K562 (cell line): ENCODE data around the gene FHL1. TPM values are rescaled to one million over a fixed set of nuclear protein-coding genes. Genes with fewer than 3 reads are reported as not detected.

ENCODE experiments used
- ATAC-seq: fragments of 200-7000 bp; cut with Tn5 transposase; 3 replicates; pipeline ENCODE4 v1.9.1; 2020; ENCODE audit warnings: moderate library complexity
- BruUV-seq: library from RNA; stranded (reverse); fragments of 400-500 nt; replicated peaks from 2 replicates; lab custom pipeline; 2021; lab: Mats Ljungman, UMichigan
- CTCF ChIA-PET: fragments of 300-600 bp; formaldehyde crosslinking; extraction: SDS; loops from one replicate; lab custom pipeline; 2021; ENCODE audit warnings: low intra/inter-chr PET ratio; lab: Yijun Ruan, JAX
- POLR2A ChIA-PET: fragments of 300-600, 350-650 bp; sonication (Branson Sonifier 250); formaldehyde crosslinking; extraction: SDS; loops from one replicate; lab custom pipeline; 2021; ENCODE audit warnings: antibody characterized with exemption, inconsistent platforms; lab: Yijun Ruan, JAX
- DNase-seq, 4 experiments: peaks; one replicate each; pipeline versions ENCODE4 v3.0.0 to v3.0.0-alpha.2; 2011 to 2018; ENCODE audit warnings: low spot score in 3 of 4, mixed read lengths in 3 of 4; ENCODE audit errors: extremely low read depth in 1 of 4
- FAIRE-seq: peaks from 2 replicates; lab custom pipeline; 2011; peaks lifted over from hg19 to GRCh38; lab: Jason Lieb, UNC
- H2AFZ ChIP-seq: 2 replicates; pipeline ENCODE4 v1.6.0; 2011; ENCODE audit warnings: low read depth, low read length, control low read depth, inconsistent platforms
- H3K27ac ChIP-seq: fragments of 200-600 bp; 3 replicates; pipeline ENCODE4 v1.8.0; 2011; ENCODE audit warnings: low read depth, mild to moderate bottlenecking, control low read depth, inconsistent platforms, low read length, moderate library complexity, mixed read lengths; ENCODE audit errors: extremely low read depth
- H3K27me3 ChIP-seq, 2 experiments: fragments of 300-600 bp in 1 of 2; 2 replicates in 1 of 2; 3 replicates in 1 of 2; pipeline versions ENCODE4 v1.6.0 to v1.8.0; 2011; ENCODE audit warnings: inconsistent platforms in 2 of 2, low read length in 2 of 2, mild to moderate bottlenecking in 1 of 2, mixed read lengths in 1 of 2, moderate library complexity in 1 of 2; ENCODE audit not compliant: control insufficient read depth in 2 of 2, insufficient read depth in 2 of 2
- H3K36me3 ChIP-seq: fragments of 300-600 bp; 3 replicates; pipeline ENCODE4 v1.8.0; 2011; ENCODE audit warnings: mild to moderate bottlenecking, low read length, inconsistent platforms; ENCODE audit not compliant: control insufficient read depth, insufficient read depth
- H3K4me1 ChIP-seq, 2 experiments: fragments of 200-600 bp in 1 of 2; replicated peaks in 1 of 2; 2 replicates in 1 of 2; 3 replicates in 1 of 2; pipeline versions ENCODE4 v1.5.1 to v1.8.0; 2011; ENCODE audit warnings: inconsistent platforms in 2 of 2, low read length in 2 of 2, mild to moderate bottlenecking in 1 of 2, mixed read lengths in 1 of 2, moderate library complexity in 1 of 2; ENCODE audit not compliant: control insufficient read depth in 2 of 2, insufficient read depth in 2 of 2
- H3K4me2 ChIP-seq: 2 replicates; pipeline ENCODE4 v1.6.1; 2011; ENCODE audit warnings: low read length, control low read depth, inconsistent platforms, mixed read lengths; ENCODE audit not compliant: insufficient read depth
- H3K4me3 ChIP-seq: fragments of 200-600 bp; sonication (generic), shearing (Covaris generic); 2 replicates; pipeline ENCODE4 v1.5.1; 2016; ENCODE audit warnings: control low read depth, inconsistent platforms
- H3K79me2 ChIP-seq: fragments of 200-600 bp; 3 replicates; pipeline ENCODE4 v1.8.0; 2011; ENCODE audit warnings: low read length, inconsistent platforms; ENCODE audit not compliant: control insufficient read depth, insufficient read depth
- H3K9ac ChIP-seq, 2 experiments: 2 replicates each; pipeline versions ENCODE4 v1.6.0 to v1.6.1; 2011; ENCODE audit warnings: low read depth in 2 of 2, low read length in 2 of 2, control low read depth in 1 of 2, inconsistent platforms in 1 of 2, mild to moderate bottlenecking in 1 of 2, mixed read lengths in 1 of 2; ENCODE audit not compliant: insufficient read depth in 1 of 2
- H3K9me1 ChIP-seq: one replicate; pipeline ENCODE4 v1.6.0; 2011; ENCODE audit warnings: inconsistent platforms, mild to moderate bottlenecking, low read length, moderate library complexity; ENCODE audit not compliant: control insufficient read depth, insufficient read depth
- H3K9me3 ChIP-seq: replicated peaks from 2 replicates; pipeline ENCODE4 v1.5.1; 2011; ENCODE audit warnings: low read depth, low read length, inconsistent platforms; ENCODE audit not compliant: control insufficient read depth, insufficient read depth
- H4K20me1 ChIP-seq: replicated peaks from 2 replicates; pipeline ENCODE4 v1.6.1; 2011; ENCODE audit warnings: low read length, inconsistent platforms, mixed read lengths; ENCODE audit not compliant: control insufficient read depth, insufficient read depth
- ESRRA ChIP-seq: fragments of 450-650 bp; IDR thresholded peaks from 2 replicates; pipeline ENCODE4 v1.6.1; 2014; ENCODE audit warnings: low read depth, mild to moderate bottlenecking, moderate library complexity, borderline replicate concordance
- FOXA3 ChIP-seq, 2 experiments: fragments of 450-650 bp in 1 of 2; sonication (generic) in 1 of 2; formaldehyde crosslinking; IDR thresholded peaks in 1 of 2; conservative IDR thresholded peaks in 1 of 2; 2 replicates each; pipeline versions ENCODE4 v1.4.0 to v1.8.0; 2020 to 2022; ENCODE audit warnings: mild to moderate bottlenecking in 2 of 2, missing genetic modification reagents in 1 of 2
- SLC30A9 ChIP-seq: fragments of 250-450 bp; sonication (Bioruptor Pico); IDR thresholded peaks from 2 replicates; pipeline ENCODE4 v1.8.0; 2022; ENCODE audit warnings: mild to moderate bottlenecking, moderate library complexity
- YBX1 ChIP-seq: fragments of 450-650 bp; IDR thresholded peaks from 2 replicates; pipeline ENCODE4 v1.7.1; 2016; ENCODE audit warnings: mild to moderate bottlenecking
- ZBTB11 ChIP-seq, 3 experiments: fragments of 200-800 bp in 1 of 3; fragments of 250-450 bp in 1 of 3; fragments of 450-650 bp in 1 of 3; sonication (Bioruptor Pico) in 1 of 3; sonication (Bioruptor generic) in 1 of 3; formaldehyde crosslinking in 1 of 3; IDR thresholded peaks; 2 replicates each; pipeline versions ENCODE4 v1.6.1 to v1.8.0; 2016 to 2022; ENCODE audit warnings: mild to moderate bottlenecking in 2 of 3, missing genetic modification characterization in 2 of 3, missing compliant biosample characterization in 1 of 3, moderate library complexity in 1 of 3
- ZNF316 ChIP-seq: fragments of 450-650 bp; IDR thresholded peaks from 2 replicates; pipeline ENCODE4 v1.6.1; 2016
- ZNF780A ChIP-seq: fragments of 250-450 bp; sonication (Bioruptor Pico); IDR thresholded peaks from 2 replicates; pipeline ENCODE4 v1.5.0; 2021; ENCODE audit warnings: mild to moderate bottlenecking
- WGBS: fragments of 100-300 bp; shearing (Covaris generic); methylation state at CpG from one replicate; pipeline ENCODE4 v1.1.6; 2016; ENCODE audit warnings: low coverage, mixed read lengths; ENCODE audit not compliant: insufficient coverage; ENCODE audit errors: missing lambda C conversion rate; 5-methylcytosine and 5-hydroxymethylcytosine counted together
- in situ Hi-C: fragments of 300-500 bp; cut with MboI; formaldehyde crosslinking; loops from 4 replicates; pipeline ENCODE4 v1.15.0; 2018; ENCODE audit warnings: inconsistent platforms, mixed read lengths
- intact Hi-C: fragments of 100-400 bp; cut with micrococcal nuclease; formaldehyde crosslinking; loops from 2 replicates; pipeline ENCODE4 v1.14.2; 2022
- polyA plus RNA-seq, 8 experiments: library from polyadenylated mRNA; depleted of rRNA in 4 of 8; stranded (reverse) in 5 of 8; unstranded in 3 of 8; fragments of >200 nt; fragmentation: Nextera tagmentation in 2 of 8; fragmentation: Illumina TruSeq in 1 of 8; extraction: Ambion mirVana in 2 of 8; extraction: Trizol in 1 of 8; gene quantifications; 2 replicates each; pipeline versions ENCODE4 v1.2.1 to v1.2.3, GENCODE V29; 2011 to 2014; ENCODE audit warnings: inconsistent platforms in 1 of 8, missing spikeins in 1 of 8
- total RNA-seq, 7 experiments: library from RNA; depleted of rRNA in 6 of 7; stranded (reverse); fragments of >200 nt in 6 of 7; fragmentation: Illumina TruSeq in 2 of 7; extraction: Trizol in 2 of 7; gene quantifications; 2 replicates each; pipeline versions ENCODE4 v1.2.1 to v1.2.3, GENCODE V29; 2011 to 2021; ENCODE audit warnings: low replicate concordance in 1 of 7
- TF ChIP-seq, protein P1 (sequence below): fragments of 200-600 bp; sonication (generic); IDR thresholded peaks from one replicate; pipeline ENCODE4 v1.6.1; 2012; ENCODE audit warnings: mild to moderate bottlenecking, low read depth, low read length, inconsistent platforms

Gene FHL1
- total and polyA plus RNA-seq, 9 of the 15 experiments (the other 6 are each of a cell fraction or from before 2014, with no cell fraction given), result 0.03 to 3.0 (median 0.13) TPM; not detected in 1

- H3K36me3 ChIP-seq, result no peaks in the 10 kb centered on the region
- 0% methylated on average over 2 of the region's 2 CpGs for WGBS
- ATAC-seq (no peak), DNase-seq (no peak), FAIRE-seq (no peak)
- no TSS peak for BruUV-seq
- H3K27ac ChIP-seq, result no peak overlapping the region
- ChIA-PET CTCF (no interaction called here), POLR2A (no interaction called here)
- H3K9me1 ChIP-seq, result no peaks in the 10 kb centered on the region
- no peaks in the 10 kb centered on the region for H3K79me2 ChIP-seq
- no peak overlapping the region for H2AFZ ChIP-seq
- H3K9ac ChIP-seq, result no peak overlapping the region
- H3K9me3 ChIP-seq, result no peaks in the 10 kb centered on the region
- no peak overlapping the region for H3K4me2 ChIP-seq
- H3K4me3 ChIP-seq, result no peak overlapping the region
- intact Hi-C loops, result no loop called here
- in situ Hi-C loops, result no loop called here
- H4K20me1 ChIP-seq, result no peaks in the 10 kb centered on the region
- no peaks in the 10 kb centered on the region for H3K4me1 ChIP-seq
- H3K27me3 ChIP-seq, result peaks cover 5 to 9% of the 10 kb centered on the region in 2 experiments; a peak in 4 of 5 replicates
- TF ChIP-seq ZBTB11 (CRISPR knock-in tag; IDR thresholded peaks at IDR 0.05) (no peak), ESRRA (no peak), ZNF316 (no peak), ZNF780A (CRISPR knock-in tag) (no peak), YBX1 (no peak), SLC30A9 (CRISPR knock-in tag) (no peak), FOXA3 (CRISPR knock-in tag; conservative IDR thresholded peaks at IDR 0.05 in 1 of 2, IDR thresholded peaks at IDR 0.05 in 1 of 2) (no peak)
- TF ChIP-seq, protein P1, sequence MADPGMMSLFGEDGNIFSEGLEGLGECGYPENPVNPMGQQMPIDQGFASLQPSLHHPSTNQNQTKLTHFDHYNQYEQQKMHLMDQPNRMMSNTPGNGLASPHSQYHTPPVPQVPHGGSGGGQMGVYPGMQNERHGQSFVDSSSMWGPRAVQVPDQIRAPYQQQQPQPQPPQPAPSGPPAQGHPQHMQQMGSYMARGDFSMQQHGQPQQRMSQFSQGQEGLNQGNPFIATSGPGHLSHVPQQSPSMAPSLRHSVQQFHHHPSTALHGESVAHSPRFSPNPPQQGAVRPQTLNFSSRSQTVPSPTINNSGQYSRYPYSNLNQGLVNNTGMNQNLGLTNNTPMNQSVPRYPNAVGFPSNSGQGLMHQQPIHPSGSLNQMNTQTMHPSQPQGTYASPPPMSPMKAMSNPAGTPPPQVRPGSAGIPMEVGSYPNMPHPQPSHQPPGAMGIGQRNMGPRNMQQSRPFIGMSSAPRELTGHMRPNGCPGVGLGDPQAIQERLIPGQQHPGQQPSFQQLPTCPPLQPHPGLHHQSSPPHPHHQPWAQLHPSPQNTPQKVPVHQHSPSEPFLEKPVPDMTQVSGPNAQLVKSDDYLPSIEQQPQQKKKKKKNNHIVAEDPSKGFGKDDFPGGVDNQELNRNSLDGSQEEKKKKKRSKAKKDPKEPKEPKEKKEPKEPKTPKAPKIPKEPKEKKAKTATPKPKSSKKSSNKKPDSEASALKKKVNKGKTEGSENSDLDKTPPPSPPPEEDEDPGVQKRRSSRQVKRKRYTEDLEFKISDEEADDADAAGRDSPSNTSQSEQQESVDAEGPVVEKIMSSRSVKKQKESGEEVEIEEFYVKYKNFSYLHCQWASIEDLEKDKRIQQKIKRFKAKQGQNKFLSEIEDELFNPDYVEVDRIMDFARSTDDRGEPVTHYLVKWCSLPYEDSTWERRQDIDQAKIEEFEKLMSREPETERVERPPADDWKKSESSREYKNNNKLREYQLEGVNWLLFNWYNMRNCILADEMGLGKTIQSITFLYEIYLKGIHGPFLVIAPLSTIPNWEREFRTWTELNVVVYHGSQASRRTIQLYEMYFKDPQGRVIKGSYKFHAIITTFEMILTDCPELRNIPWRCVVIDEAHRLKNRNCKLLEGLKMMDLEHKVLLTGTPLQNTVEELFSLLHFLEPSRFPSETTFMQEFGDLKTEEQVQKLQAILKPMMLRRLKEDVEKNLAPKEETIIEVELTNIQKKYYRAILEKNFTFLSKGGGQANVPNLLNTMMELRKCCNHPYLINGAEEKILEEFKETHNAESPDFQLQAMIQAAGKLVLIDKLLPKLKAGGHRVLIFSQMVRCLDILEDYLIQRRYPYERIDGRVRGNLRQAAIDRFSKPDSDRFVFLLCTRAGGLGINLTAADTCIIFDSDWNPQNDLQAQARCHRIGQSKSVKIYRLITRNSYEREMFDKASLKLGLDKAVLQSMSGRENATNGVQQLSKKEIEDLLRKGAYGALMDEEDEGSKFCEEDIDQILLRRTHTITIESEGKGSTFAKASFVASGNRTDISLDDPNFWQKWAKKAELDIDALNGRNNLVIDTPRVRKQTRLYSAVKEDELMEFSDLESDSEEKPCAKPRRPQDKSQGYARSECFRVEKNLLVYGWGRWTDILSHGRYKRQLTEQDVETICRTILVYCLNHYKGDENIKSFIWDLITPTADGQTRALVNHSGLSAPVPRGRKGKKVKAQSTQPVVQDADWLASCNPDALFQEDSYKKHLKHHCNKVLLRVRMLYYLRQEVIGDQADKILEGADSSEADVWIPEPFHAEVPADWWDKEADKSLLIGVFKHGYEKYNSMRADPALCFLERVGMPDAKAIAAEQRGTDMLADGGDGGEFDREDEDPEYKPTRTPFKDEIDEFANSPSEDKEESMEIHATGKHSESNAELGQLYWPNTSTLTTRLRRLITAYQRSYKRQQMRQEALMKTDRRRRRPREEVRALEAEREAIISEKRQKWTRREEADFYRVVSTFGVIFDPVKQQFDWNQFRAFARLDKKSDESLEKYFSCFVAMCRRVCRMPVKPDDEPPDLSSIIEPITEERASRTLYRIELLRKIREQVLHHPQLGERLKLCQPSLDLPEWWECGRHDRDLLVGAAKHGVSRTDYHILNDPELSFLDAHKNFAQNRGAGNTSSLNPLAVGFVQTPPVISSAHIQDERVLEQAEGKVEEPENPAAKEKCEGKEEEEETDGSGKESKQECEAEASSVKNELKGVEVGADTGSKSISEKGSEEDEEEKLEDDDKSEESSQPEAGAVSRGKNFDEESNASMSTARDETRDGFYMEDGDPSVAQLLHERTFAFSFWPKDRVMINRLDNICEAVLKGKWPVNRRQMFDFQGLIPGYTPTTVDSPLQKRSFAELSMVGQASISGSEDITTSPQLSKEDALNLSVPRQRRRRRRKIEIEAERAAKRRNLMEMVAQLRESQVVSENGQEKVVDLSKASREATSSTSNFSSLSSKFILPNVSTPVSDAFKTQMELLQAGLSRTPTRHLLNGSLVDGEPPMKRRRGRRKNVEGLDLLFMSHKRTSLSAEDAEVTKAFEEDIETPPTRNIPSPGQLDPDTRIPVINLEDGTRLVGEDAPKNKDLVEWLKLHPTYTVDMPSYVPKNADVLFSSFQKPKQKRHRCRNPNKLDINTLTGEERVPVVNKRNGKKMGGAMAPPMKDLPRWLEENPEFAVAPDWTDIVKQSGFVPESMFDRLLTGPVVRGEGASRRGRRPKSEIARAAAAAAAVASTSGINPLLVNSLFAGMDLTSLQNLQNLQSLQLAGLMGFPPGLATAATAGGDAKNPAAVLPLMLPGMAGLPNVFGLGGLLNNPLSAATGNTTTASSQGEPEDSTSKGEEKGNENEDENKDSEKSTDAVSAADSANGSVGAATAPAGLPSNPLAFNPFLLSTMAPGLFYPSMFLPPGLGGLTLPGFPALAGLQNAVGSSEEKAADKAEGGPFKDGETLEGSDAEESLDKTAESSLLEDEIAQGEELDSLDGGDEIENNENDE, result no peak
These were observed 29.1 kb downstream of the FHL1 start for GRCh38 chrX:136176399-136176825.
